A673 (cell line): Measurements from ENCODE around the gene TSC2.

ENCODE experiments used
- CTCF ChIP-seq: fragments of 300-800, 200-600 bp; sonication (generic); conservative IDR thresholded peaks from 2 replicates; pipeline ENCODE4 v1.5.1; 2017; ENCODE audit warnings: low read depth, mild to moderate bottlenecking, antibody characterized with exemption, low read length, moderate library complexity, mixed read lengths
- EZH2 ChIP-seq: fragments of 200-600 bp; sonication (generic); IDR thresholded peaks from 2 replicates; pipeline ENCODE4 v1.6.1; 2017; ENCODE audit warnings: borderline replicate concordance, low read depth, mild to moderate bottlenecking, mixed read lengths, antibody characterized with exemption, low read length; ENCODE audit not compliant: poor library complexity, severe bottlenecking

GRCh38 chr16:2082171-2082982, 34.6 kb downstream of the TSC2 start:
- no peak for TF ChIP-seq CTCF
- TF ChIP-seq EZH2, result no peak
